Psoas muscle (tissue), 8 donors: Measurements from ENCODE around the gene ANAPC1. TPM values are rescaled to one million over a fixed set of nuclear protein-coding genes. Genes with fewer than 3 reads are reported as not detected.

ENCODE experiments used
- ATAC-seq, 4 donors: fragments of 200-7000 bp; cut with Tn5 transposase; one replicate each; pipeline ENCODE4 v1.9.1; 2020; ENCODE audit warnings: moderate library complexity in 3 of 4, mild to moderate bottlenecking in 2 of 4
- DNase-seq, 2 donors: peaks; one replicate each; pipeline ENCODE4 v3.0.0-alpha.2; 2020
- H3K27ac ChIP-seq: fragments of 200-600 bp; one replicate; pipeline ENCODE4 v1.8.0; 2022
- H3K27me3 ChIP-seq, 3 donors: fragments of 200-600 bp in 1 of 3; one replicate each; pipeline versions ENCODE4 v1.6.1 to v1.8.0; 2013 to 2022; ENCODE audit warnings: low read length in 2 of 3, mild to moderate bottlenecking in 2 of 3, moderate library complexity in 1 of 3; ENCODE audit not compliant: insufficient read depth in 3 of 3
- H3K36me3 ChIP-seq, 2 donors: fragments of 200-600 bp in 1 of 2; one replicate each; pipeline versions ENCODE4 v1.6.1 to v1.8.0; 2013 to 2022; ENCODE audit warnings: low read depth in 1 of 2, mild to moderate bottlenecking in 1 of 2, moderate library complexity in 1 of 2; ENCODE audit not compliant: insufficient read depth in 1 of 2
- H3K4me1 ChIP-seq: fragments of 200-600 bp; one replicate; pipeline ENCODE4 v1.8.0; 2022
- H3K4me3 ChIP-seq: fragments of 200-600 bp; one replicate; pipeline ENCODE4 v1.8.0; 2022; ENCODE audit warnings: mild to moderate bottlenecking
- H3K9me3 ChIP-seq: fragments of 200-600 bp; one replicate; pipeline ENCODE4 v1.8.0; 2022
- WGBS, 3 donors: extraction: QIAGEN DNeasy Blood & Tissue Kit; methylation state at CpG; one replicate each; pipeline versions ENCODE4 v1.1.6 to v1.1.7; 2013; 5-methylcytosine and 5-hydroxymethylcytosine counted together
- intact Hi-C, 2 donors: fragments of 100-400 bp; cut with DNase I; formaldehyde crosslinking; loops; one replicate each; pipeline versions ENCODE4 v1.11.0 to v1.14.2; 2022
- polyA plus RNA-seq, 3 donors: library from polyadenylated mRNA; stranded (reverse); fragments of 200-250 nt; gene quantifications; one replicate each; pipeline ENCODE4 v1.2.3, GENCODE V29; 2013
- total RNA-seq, 4 donors: library from RNA; stranded (reverse); fragmentation: NEBNext Ultra II Directional in 2 of 4; extraction: Animal tissue kit (Norgen Biotek cat#: 25700) in 2 of 4; gene quantifications; one replicate each; pipeline versions ENCODE4 v1.2.1 to v1.2.4, GENCODE V29; 2021 to 2023
- TF ChIP-seq, protein P1 (sequence below): fragments of 200-600 bp; IDR thresholded peaks from one replicate; pipeline ENCODE4 v1.8.0; 2022; ENCODE audit warnings: antibody characterized with exemption
- donor health status: healthy with polysubstance abuse.
- donor health status: DM: no; HTN: no; CAD: no; lungs with moderate emphysema.
- donor health status: Bipolar disorder and iron deficiency.
- donor health status: healthy.
- donor health status: DM: yes; HTN: yes; CAD: no.
- donor health status: DM: no; HTN: no; CAD: no.
- donor health status: DM: no; HTN: no; CAD: no.
- donor health status: DM: yes; HTN: yes; CAD: no.

ANAPC1 gene
- total and polyA plus RNA-seq, 7 donors, result 3.9 to 23.9 (median 16.3) TPM

DNA sequence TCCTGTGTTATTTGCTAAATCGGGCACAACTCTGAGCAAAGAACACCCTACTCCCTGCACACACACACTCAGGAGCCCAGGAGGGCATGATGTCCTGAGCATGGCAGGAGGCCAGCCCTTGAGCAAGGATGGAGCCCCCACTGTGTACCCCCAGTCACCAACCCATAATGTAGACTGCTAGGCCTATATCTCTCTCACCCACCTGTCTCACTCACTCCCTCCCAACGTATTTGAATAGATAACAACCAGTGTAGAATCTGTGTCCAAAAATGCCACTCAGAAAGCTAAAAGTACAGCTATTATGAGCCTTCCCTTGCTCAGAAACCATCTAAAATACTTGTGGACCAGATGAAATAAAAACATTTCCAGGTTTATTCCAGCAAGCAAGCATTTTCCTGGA is 43.7 kb upstream of the ANAPC1 start:
- H3K36me3 ChIP-seq, result no peaks in the 10 kb centered on the region
- H3K4me1 ChIP-seq, result no peaks in the 10 kb centered on the region
- no peaks in the 10 kb centered on the region for H3K9me3 ChIP-seq
- H3K27ac ChIP-seq, result no peak overlapping the region
- TF ChIP-seq, protein P1, sequence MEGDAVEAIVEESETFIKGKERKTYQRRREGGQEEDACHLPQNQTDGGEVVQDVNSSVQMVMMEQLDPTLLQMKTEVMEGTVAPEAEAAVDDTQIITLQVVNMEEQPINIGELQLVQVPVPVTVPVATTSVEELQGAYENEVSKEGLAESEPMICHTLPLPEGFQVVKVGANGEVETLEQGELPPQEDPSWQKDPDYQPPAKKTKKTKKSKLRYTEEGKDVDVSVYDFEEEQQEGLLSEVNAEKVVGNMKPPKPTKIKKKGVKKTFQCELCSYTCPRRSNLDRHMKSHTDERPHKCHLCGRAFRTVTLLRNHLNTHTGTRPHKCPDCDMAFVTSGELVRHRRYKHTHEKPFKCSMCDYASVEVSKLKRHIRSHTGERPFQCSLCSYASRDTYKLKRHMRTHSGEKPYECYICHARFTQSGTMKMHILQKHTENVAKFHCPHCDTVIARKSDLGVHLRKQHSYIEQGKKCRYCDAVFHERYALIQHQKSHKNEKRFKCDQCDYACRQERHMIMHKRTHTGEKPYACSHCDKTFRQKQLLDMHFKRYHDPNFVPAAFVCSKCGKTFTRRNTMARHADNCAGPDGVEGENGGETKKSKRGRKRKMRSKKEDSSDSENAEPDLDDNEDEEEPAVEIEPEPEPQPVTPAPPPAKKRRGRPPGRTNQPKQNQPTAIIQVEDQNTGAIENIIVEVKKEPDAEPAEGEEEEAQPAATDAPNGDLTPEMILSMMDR, result no peak
- 70 to 84% (median 76%) methylated on average over 2 of the region's 2 CpGs for WGBS, 3 donors
- H3K4me3 ChIP-seq, result no peak overlapping the region
- no peak for DNase-seq
- H3K27me3 ChIP-seq, result no peaks in the 10 kb centered on the region
- intact Hi-C loops, result no loop called here
- no peak for ATAC-seq

DNA sequence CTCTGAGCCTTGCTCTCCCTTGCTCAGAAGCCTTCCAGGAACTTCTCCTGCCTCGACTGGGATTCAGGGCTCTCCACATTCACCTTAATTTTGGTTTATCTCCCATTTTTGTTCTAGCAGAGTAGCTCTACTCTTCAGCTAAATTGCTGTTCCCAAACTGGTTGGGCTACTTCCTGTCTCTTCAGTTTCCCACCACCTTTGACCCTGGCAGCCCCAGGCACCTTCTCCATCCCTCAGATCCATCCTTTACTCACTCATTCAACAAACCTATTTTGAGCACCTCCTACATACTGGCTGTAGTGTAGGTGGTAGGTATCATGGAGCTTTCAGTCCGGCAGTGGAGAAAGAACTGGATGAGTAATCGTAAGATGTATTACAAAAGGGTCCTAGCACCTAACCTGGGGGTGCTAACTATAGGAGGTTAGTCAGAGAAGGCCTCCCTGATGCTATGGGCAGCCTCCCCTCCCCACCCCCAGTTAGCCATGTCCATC is 40.7 kb upstream of the ANAPC1 start:
- no peak for ATAC-seq
- intact Hi-C loops, result no loop called here
- Histone ChIP-seq H3K4me3 (no peak overlapping the region), H3K4me1 (no peaks in the 10 kb centered on the region), H3K36me3 (no peaks in the 10 kb centered on the region), H3K9me3 (no peaks in the 10 kb centered on the region), H3K27me3 (no peaks in the 10 kb centered on the region), H3K27ac (no peak overlapping the region)
- 86 to 93% (median 89%) methylated on average over 3 of the region's 3 CpGs for WGBS, 3 donors
- DNase-seq, result no peak
- TF ChIP-seq, protein P1, result no peak

DNA sequence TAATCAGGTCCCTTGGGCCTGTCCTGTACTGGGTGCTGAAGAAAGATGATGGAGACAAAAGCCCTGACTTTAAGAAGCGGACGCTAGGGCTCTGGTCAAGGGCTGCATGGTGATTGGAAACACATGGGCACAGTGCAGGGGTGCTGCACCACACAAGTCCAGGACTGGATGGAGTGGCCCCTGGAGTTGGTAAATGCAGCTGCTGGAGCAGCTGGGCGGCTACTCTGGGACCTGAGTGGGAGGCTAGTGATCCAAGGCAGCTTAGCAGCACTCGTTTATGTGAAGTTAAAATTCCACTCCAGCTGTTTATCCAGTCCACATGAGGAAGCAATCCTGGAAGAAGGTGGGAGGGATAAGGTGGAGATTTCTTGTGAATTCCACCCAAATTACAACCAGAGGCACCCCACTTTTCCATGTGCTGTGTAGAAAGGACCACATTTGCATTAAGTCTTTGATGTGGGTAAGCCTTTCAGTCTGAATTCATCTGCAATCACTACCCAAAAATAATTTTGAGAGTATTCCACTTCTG is 39.3 kb upstream of the ANAPC1 start:
- intact Hi-C loops, result no loop called here
- H3K9me3 ChIP-seq, result no peaks in the 10 kb centered on the region
- no peak overlapping the region for H3K27ac ChIP-seq
- 29 to 45% (median 38%) methylated on average over 4 of the region's 4 CpGs for WGBS, 3 donors
- H3K4me1 ChIP-seq, result no peaks in the 10 kb centered on the region
- TF ChIP-seq, protein P1, result no peak
- no peaks in the 10 kb centered on the region for H3K36me3 ChIP-seq
- DNase-seq (no peak), ATAC-seq (no peak)
- H3K4me3 ChIP-seq, result no peak overlapping the region
- H3K27me3 ChIP-seq, result no peaks in the 10 kb centered on the region

DNA sequence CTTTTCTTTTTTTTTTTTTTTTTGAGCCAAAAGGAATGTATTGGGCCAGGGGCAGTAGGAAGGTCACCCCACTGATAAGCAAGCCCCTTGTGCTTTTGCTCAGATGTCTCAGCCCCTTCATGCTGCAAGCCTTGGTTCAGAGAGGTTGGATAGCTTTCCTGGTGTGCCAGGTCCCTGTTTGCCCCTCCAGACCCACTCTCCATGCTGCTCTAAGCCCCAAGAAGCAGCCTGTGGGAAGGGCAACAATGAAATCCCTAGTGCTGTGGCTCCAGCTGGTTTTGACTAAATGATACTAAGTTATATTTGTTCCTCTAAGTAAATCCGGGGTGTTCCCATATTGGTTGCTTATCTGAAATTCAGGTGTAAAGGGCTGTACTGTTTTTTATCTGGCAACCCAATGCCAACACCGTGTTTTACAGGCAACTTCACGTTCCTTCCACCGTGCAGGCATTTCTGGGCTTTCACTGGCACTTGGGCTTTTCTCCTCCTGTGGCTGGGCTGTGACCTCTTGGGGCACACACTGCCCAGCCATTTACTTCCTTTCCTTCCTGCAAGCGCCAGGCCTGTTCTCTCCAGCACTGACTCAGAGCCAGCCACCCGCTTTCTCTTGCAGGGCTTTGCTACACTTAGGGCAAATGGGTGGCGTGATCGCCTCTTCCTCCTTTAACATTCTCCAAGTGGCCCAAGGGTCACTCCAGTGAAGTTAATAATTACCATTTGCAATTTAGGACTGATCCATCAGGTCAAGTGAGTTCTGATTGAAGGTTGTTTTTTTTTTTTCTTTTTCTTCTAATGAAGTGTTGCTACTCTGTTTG is 36.0 kb upstream of the ANAPC1 start:
- TF ChIP-seq, protein P1, result no peak
- DNase-seq (peak in 1 of 2 donors; percentile 40), ATAC-seq (peak in 2 of 4 donors; percentile 19 to 32)
- Histone ChIP-seq H3K4me3 (no peak overlapping the region), H3K27me3 (no peaks in the 10 kb centered on the region), H3K9me3 (no peaks in the 10 kb centered on the region), H3K4me1 (no peaks in the 10 kb centered on the region), H3K36me3 (no peaks in the 10 kb centered on the region), H3K27ac (no peak overlapping the region)
- WGBS, 3 donors, result 73 to 80% (median 74%) methylated on average over 8 of the region's 8 CpGs
- intact Hi-C loops, result no loop called here
